Measurements from ENCODE around the gene IMPDH2. TPM values are rescaled to one million over a fixed set of nuclear protein-coding genes. Genes with fewer than 3 reads are reported as not detected.

The IMPDH2 gene
- total RNA-seq, 1 experiment from 2014 or later = 336 TPM

GRCh38 chr3:48983096-48983495, 46.1 kb downstream of the IMPDH2 start:
- no peak for DNase-seq (ENCODE audit: low read depth)

GRCh38 chr3:48982686-48983085, 46.5 kb downstream of the IMPDH2 start:
- no peak for DNase-seq (ENCODE audit: low read depth)

- DNase-seq (ENCODE audit: low read depth) = no peak
These were observed 47.2 kb downstream of the IMPDH2 start for GRCh38 chr3:48982016-48982415.

- no peak for DNase-seq (ENCODE audit: low read depth)
These were observed 48.9 kb downstream of the IMPDH2 start for GRCh38 chr3:48980295-48980694.

DNA sequence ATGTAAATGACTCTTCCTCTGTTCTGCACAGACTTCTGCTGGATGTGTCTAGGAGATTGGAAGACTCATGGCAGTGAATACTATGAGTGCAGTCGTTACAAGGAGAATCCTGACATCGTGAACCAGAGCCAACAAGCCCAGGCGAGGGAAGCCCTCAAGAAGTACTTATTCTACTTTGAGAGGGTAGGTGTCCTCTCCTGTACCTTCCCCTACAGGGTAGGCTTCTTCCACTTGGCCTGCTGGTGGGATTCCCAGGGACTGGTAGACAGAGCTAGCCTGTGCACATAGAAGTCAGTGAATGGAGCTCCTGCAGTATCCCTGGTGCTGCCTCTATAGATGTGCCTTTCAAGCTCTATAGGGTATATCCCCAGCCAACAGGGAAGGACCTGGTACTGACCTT, 49.7 kb downstream of the IMPDH2 start:
- DNase-seq (ENCODE audit: low read depth) = no peak

Other genes with a start within 250 kb of the IMPDH2 start
- 41.3 and 48.3 TPM in 2 replicates for gene PRKAR2A, start 181.5 kb downstream of the IMPDH2 start, total RNA-seq (2014; rRNA removed)
- 14.5 and 17.5 TPM in 2 replicates for gene SLC25A20, start 130.5 kb downstream of the IMPDH2 start, total RNA-seq (2014; rRNA removed)
- 73.2 and 84.3 TPM in 2 replicates for gene ARIH2, start 110.6 kb downstream of the IMPDH2 start, total RNA-seq (2014; rRNA removed)
- gene P4HTM, start 39.2 kb downstream of the IMPDH2 start, total RNA-seq (2014; rRNA removed) = 16.2 and 21.0 TPM in 2 replicates
- 78.0 and 87.3 TPM in 2 replicates for gene WDR6, start 22.0 kb downstream of the IMPDH2 start, total RNA-seq (2014; rRNA removed)
- gene DALRD3, start 10.8 kb downstream of the IMPDH2 start, total RNA-seq (2014; rRNA removed) = 42.5 and 45.7 TPM in 2 replicates
- 116 and 162 TPM in 2 replicates for gene NDUFAF3, start 7.3 kb downstream of the IMPDH2 start, total RNA-seq (2014; rRNA removed)
- gene QRICH1, start 64.7 kb upstream of the IMPDH2 start, total RNA-seq (2014; rRNA removed) = 74.6 and 83.8 TPM in 2 replicates
- 161 and 208 TPM in 2 replicates for gene QARS1, start 75.4 kb upstream of the IMPDH2 start, total RNA-seq (2014; rRNA removed)
- 54.4 and 57.6 TPM in 2 replicates for gene USP19, start 91.4 kb upstream of the IMPDH2 start, total RNA-seq (2014; rRNA removed)
- 238 and 248 TPM in 2 replicates for gene LAMB2, start 103.7 kb upstream of the IMPDH2 start, total RNA-seq (2014; rRNA removed)
- 43.7 and 44.3 TPM in 2 replicates for gene CCDC71, start 136.9 kb upstream of the IMPDH2 start, total RNA-seq (2014; rRNA removed)
- 17.1 and 19.1 TPM in 2 replicates for gene KLHDC8B, start 142.2 kb upstream of the IMPDH2 start, total RNA-seq (2014; rRNA removed)
- gene C3orf62, start 247.8 kb upstream of the IMPDH2 start, total RNA-seq (2014; rRNA removed) = 0.71 and 1.3 TPM in 2 replicates